RWPE1 (cell line): ENCODE data around the gene ACOT11.

Experiments
- CTCF ChIA-PET: fragments of 350-600 bp; sonication (Branson Sonifier 250); formaldehyde crosslinking; extraction: SDS; loops from one replicate; lab custom pipeline; 2021; lab: Yijun Ruan, JAX
- POLR2A ChIA-PET: fragments of 400-600 bp; formaldehyde crosslinking; extraction: SDS; loops from one replicate; lab custom pipeline; 2020; ENCODE audit warnings: antibody characterized with exemption; ENCODE audit not compliant: low non-redundant PET; lab: Yijun Ruan, JAX
- DNase-seq: peaks from one replicate; pipeline ENCODE4 v3.0.0; 2012; ENCODE audit warnings: low spot score
- H3K27ac ChIP-seq: fragments of 450-650 bp; 2 replicates; pipeline ENCODE4 v1.5.1; 2017
- TF ChIP-seq, protein P1 (sequence below): fragments of 450-650 bp; conservative IDR thresholded peaks from 2 replicates; pipeline ENCODE4 v1.5.1; 2017; ENCODE audit warnings: low read depth, mild to moderate bottlenecking

Gene ACOT11

DNA sequence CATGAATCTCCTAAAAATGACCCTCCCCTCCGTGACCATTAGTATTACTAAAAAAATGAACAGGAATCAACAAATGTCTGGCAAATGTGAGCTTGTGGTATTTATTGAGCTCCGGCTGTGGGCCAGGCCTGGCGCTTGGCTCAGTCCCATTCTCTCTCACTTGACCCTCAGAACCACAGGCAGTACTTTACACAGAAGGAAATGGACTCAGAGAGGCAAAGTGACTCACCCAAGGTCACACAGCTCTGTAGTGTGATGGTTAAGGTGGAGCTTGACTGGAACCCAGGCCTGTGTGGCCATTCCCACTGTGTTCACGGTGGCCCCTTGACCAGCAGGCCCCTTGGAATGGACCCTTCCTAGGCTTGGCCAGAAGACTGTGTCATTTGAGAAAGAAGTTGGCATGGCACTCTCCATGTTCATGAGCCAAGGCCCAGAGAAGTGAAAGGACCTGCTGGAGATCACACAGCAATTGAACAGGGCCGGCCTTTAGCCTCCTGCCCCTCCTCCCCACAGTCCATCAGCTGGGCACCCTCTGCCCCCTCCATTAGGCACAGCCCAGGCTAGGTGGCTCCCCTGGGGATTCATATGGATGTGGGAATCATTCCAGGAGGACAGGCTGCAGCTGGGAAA, 43.2 kb downstream of the ACOT11 start:
- POLR2A ChIA-PET = interaction anchor here (0.6 kb wide), 1 partner anchor 1579 kb away, joined by 4 read pairs; no protein-coding TSS in a partner anchor
- TF ChIP-seq, protein P1, sequence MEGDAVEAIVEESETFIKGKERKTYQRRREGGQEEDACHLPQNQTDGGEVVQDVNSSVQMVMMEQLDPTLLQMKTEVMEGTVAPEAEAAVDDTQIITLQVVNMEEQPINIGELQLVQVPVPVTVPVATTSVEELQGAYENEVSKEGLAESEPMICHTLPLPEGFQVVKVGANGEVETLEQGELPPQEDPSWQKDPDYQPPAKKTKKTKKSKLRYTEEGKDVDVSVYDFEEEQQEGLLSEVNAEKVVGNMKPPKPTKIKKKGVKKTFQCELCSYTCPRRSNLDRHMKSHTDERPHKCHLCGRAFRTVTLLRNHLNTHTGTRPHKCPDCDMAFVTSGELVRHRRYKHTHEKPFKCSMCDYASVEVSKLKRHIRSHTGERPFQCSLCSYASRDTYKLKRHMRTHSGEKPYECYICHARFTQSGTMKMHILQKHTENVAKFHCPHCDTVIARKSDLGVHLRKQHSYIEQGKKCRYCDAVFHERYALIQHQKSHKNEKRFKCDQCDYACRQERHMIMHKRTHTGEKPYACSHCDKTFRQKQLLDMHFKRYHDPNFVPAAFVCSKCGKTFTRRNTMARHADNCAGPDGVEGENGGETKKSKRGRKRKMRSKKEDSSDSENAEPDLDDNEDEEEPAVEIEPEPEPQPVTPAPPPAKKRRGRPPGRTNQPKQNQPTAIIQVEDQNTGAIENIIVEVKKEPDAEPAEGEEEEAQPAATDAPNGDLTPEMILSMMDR = no peak
- no peak overlapping the region for H3K27ac ChIP-seq
- DNase-seq = no peak
- CTCF ChIA-PET = no interaction called here

DNA sequence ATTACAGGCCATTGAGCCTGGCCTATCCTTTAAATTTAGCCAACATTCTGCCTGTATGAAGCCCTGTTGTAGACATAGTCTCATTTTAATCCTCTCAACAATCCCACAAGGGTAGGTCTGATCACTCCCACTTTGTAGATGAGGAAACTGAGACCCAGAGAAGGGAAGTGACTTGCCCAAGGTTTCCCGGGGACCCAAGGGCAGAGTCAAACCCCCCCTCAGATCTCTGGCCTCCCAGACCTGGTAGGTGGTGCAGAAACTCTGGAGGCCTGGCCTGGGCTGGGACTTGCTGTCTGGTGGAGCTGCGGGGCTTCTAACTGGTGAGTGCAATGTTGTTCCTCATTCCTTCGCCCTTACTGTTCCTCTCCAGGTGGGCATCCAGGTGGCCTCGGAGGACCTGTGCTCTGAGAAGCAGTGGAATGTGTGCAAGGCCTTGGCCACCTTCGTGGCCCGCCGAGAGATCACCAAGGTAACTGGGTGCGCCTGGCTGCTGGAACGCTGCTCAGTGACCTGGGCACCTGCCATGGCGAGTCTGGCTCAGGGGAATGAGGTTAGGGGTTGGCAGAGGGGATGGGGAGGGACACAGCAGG, 45.6 kb downstream of the ACOT11 start:
- DNase-seq = no peak
- TF ChIP-seq, protein P1 = no peak
- ChIA-PET POLR2A (no interaction called here), CTCF (no interaction called here)
- no peak overlapping the region for H3K27ac ChIP-seq

GRCh38 chr1:54594463-54594862, 46.4 kb downstream of the ACOT11 start:
- ChIA-PET CTCF (no interaction called here), POLR2A (no interaction called here)
- DNase-seq = no peak
- TF ChIP-seq, protein P1 = no peak
- H3K27ac ChIP-seq = no peak overlapping the region

- TF ChIP-seq, protein P1 = no peak
- ChIA-PET CTCF (no interaction called here), POLR2A (no interaction called here)
- DNase-seq = no peak
- H3K27ac ChIP-seq = no peak overlapping the region
Measured at GRCh38 chr1:54595956-54596498, 48.0 kb downstream of the ACOT11 start.

- POLR2A ChIA-PET = no interaction called here
- TF ChIP-seq, protein P1 = no peak
- CTCF ChIA-PET = no interaction called here
- H3K27ac ChIP-seq = no peak overlapping the region
- no peak for DNase-seq
Measured at GRCh38 chr1:54596756-54597155, 48.7 kb downstream of the ACOT11 start.

GRCh38 chr1:54597455-54598030, 49.5 kb downstream of the ACOT11 start:
- ChIA-PET CTCF (interaction anchor here (0.6 kb wide), 1 partner anchor 1341 kb away, joined by 3 read pairs; no protein-coding TSS in a partner anchor), POLR2A (no interaction called here)
- TF ChIP-seq, protein P1 = no peak
- no peak overlapping the region for H3K27ac ChIP-seq
- DNase-seq = no peak
